Measurements from ENCODE around the gene TPM2.

Gene TPM2

GRCh38 chr9:35713578-35713977, 23.9 kb upstream of the TPM2 start (continued):
- no peak for TF ChIP-seq CSRNP3 (CRISPR knock-in tag; IDR thresholded peaks at IDR 0.05)
- TF ChIP-seq SNAI2 (CRISPR knock-in tag; IDR thresholded peaks at IDR 0.05), result no peak
- no peak for TF ChIP-seq OSR1 (CRISPR knock-in tag; IDR thresholded peaks at IDR 0.05)

- TF ChIP-seq SNAI2 (CRISPR knock-in tag; IDR thresholded peaks at IDR 0.05) (no peak), ZNF70 (CRISPR knock-in tag; IDR thresholded peaks at IDR 0.05) (no peak), ZFP30 (CRISPR knock-in tag; IDR thresholded peaks at IDR 0.05) (no peak), ESRRG (CRISPR knock-in tag; IDR thresholded peaks at IDR 0.05) (no peak), ZC3H10 (CRISPR knock-in tag; IDR thresholded peaks at IDR 0.05) (no peak)
- TF ChIP-seq, protein P1, sequence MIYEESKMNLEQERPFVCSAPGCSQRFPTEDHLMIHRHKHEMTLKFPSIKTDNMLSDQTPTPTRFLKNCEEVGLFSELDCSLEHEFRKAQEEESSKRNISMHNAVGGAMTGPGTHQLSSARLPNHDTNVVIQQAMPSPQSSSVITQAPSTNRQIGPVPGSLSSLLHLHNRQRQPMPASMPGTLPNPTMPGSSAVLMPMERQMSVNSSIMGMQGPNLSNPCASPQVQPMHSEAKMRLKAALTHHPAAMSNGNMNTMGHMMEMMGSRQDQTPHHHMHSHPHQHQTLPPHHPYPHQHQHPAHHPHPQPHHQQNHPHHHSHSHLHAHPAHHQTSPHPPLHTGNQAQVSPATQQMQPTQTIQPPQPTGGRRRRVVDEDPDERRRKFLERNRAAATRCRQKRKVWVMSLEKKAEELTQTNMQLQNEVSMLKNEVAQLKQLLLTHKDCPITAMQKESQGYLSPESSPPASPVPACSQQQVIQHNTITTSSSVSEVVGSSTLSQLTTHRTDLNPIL (CRISPR knock-in tag; IDR thresholded peaks at IDR 0.05; ENCODE audit: low read depth), result no peak
- TF ChIP-seq, protein P2, sequence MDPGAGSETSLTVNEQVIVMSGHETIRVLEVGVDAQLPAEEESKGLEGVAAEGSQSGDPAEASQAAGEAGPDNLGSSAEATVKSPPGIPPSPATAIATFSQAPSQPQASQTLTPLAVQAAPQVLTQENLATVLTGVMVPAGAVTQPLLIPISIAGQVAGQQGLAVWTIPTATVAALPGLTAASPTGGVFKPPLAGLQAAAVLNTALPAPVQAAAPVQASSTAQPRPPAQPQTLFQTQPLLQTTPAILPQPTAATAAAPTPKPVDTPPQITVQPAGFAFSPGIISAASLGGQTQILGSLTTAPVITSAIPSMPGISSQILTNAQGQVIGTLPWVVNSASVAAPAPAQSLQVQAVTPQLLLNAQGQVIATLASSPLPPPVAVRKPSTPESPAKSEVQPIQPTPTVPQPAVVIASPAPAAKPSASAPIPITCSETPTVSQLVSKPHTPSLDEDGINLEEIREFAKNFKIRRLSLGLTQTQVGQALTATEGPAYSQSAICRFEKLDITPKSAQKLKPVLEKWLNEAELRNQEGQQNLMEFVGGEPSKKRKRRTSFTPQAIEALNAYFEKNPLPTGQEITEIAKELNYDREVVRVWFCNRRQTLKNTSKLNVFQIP (CRISPR knock-in tag; IDR thresholded peaks at IDR 0.05; ENCODE audit: borderline replicate concordance, low read depth), result no peak
- ATAC-seq, result no peak
Observed at GRCh38 chr9:35712762-35713400, 23.2 kb upstream of the TPM2 start.

- TF ChIP-seq ZNF70 (CRISPR knock-in tag; IDR thresholded peaks at IDR 0.05) (no peak), GLIS3 (CRISPR knock-in tag; IDR thresholded peaks at IDR 0.05) (no peak)
- no peak for ATAC-seq
Observed at GRCh38 chr9:35711501-35712428, 22.0 kb upstream of the TPM2 start.

DNA sequence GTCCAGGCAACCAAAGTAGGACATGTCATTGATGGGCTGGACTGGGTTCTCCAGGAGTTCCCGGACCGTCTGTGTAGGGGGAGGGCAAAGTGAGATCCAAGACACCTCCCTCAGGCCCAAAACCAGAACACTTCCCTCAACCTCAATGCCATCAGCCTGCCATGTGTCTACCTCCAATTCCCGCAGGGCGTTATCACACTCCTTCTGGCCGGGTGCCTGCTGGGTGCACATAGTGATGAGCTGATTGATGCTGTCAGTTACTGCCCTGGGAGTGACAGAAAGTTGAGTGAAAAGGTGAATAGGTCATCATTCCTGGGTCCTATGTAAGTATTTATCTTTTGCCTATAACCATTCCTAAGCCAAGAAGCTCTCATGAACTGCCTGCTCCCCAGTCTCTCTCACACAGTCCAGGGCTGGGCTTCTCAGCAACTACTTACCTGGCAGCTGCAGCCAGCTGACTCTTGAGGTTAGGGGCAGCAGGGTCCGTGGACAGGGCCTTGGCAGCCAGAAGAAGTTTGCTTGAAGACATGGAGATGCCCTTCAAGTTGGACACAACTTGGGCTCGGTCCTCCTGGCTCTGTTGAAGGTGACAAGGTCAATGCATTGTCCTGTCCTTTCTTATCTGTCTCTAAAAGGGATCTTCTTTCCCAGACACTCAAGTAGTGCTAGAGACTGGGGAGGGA, 21.2 kb upstream of the TPM2 start:
- ATAC-seq, result no peak
- TF ChIP-seq CSRNP3 (CRISPR knock-in tag; IDR thresholded peaks at IDR 0.05) (no peak), ZC3H10 (CRISPR knock-in tag; IDR thresholded peaks at IDR 0.05) (no peak), ZFP30 (CRISPR knock-in tag; IDR thresholded peaks at IDR 0.05) (no peak), BACH2 (CRISPR knock-in tag; IDR thresholded peaks at IDR 0.05; ENCODE audit: borderline replicate concordance) (no peak), ZNF8 (CRISPR knock-in tag; IDR thresholded peaks at IDR 0.05) (no peak), PPARA (CRISPR knock-in tag; IDR thresholded peaks at IDR 0.05; ENCODE audit: borderline replicate concordance) (no peak), ARNTL (CRISPR knock-in tag; IDR thresholded peaks at IDR 0.05; ENCODE audit: borderline replicate concordance, low read depth) (no peak), ESRRG (CRISPR knock-in tag; IDR thresholded peaks at IDR 0.05) (no peak), TSHZ2 (CRISPR knock-in tag; IDR thresholded peaks at IDR 0.05) (no peak), RARB (CRISPR knock-in tag; IDR thresholded peaks at IDR 0.05) (no peak), ZNF70 (CRISPR knock-in tag; IDR thresholded peaks at IDR 0.05) (no peak), CSDC2 (CRISPR knock-in tag; IDR thresholded peaks at IDR 0.05) (no peak)
- TF ChIP-seq, protein P1 (CRISPR knock-in tag; IDR thresholded peaks at IDR 0.05; ENCODE audit: low read depth), result no peak
